RPMI8226 (cell line): ENCODE data around the gene HBG1.
"Not testable (repeated sequence)": the region's sequence is repeated elsewhere in the genome, so short reads cannot be mapped to it uniquely, and the experiment has no call there.

Experiments
- DNase-seq: peaks from one replicate; pipeline ENCODE4 v3.0.0-alpha.2; 2015

HBG1 gene

GRCh38 chr11:5276697-5277096, 27.0 kb upstream of the HBG1 start:
- DNase-seq: no peak

GRCh38 chr11:5275369-5276110, 25.9 kb upstream of the HBG1 start:
- no peak for DNase-seq

- no peak for DNase-seq
Measured at GRCh38 chr11:5274395-5274794, 24.7 kb upstream of the HBG1 start.

DNA sequence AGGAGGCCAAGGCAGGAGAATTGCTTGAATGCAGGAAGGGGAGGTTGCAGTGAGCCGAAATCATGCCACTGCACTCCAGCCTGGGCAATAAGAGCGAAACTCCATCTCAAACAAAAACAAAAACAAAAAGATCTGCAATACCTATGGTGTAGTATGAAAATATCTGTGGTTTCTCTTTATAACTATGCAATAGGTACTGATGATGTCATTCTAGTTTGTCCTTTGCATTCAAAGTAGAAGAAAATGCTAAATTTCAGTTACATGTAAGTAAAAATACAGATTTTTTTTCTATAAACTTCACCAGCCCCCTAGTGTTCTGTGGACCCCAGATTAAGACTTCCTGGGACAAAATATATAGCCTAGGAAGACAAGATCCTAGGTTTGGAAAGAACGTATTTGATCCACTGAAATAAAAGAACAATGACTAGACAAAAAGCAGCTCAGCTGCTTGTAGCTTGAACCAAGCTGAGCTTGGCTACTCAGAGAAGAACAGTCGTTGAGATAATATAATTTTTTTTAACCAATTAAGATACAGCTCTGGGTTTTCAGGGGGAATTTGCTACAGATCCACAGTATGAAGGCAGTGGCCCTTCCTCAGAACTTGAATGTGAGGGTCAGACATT, 22.8 kb upstream of the HBG1 start:
- DNase-seq: no peak

DNA sequence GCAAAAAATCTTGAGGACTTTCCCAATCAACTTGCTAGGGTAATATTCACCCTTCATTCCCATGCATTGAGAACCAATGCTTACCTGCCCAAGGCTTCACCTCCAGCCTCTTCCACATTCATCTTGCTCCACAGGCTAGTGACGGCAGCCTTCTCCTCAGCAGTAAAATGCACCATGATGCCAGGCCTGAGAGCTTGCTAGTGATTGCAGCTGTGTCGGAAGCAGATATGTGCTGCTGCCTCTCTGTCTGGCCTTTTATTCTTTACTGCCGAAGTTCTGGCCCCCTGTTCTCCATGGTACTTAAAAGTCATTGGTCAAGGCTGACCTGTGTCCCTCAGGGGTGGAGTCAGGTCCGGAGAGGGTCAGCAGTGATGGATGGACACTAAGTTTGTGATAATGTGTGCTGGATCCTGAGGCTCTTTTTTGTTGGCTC, 20.1 kb upstream of the HBG1 start, which contains the start of gene HBE1:
HBE1 (minus strand) TSS at position 231 of the 433 bp plus-strand sequence; CDS start at position 176, 55 bp downstream.
- no peak for DNase-seq

DNA sequence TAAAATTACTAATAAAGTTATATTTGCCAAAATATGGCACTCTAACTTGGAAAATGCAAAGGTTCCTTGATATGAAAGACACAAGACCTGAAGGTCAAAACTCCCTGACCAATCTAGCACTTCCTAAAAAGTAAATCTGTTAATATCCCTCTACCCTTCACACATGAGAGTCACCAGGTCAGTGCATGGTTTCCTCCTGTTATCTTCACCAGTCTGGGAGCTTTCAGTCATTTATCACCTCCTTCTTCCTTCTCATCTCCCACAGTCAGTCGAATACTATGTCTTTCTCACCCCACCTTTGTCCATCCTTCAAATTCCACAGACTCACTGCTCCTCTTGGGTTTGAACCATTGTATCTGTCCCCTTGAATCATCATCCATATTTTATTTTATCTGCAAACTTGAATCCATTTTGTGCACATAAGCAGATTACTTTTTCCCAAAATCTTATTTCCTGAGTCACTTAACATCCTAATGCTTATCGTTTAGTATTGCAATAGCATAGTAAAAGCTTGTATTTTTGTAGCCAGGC, 17.4 kb upstream of the HBG1 start:
- DNase-seq: no peak

GRCh38 chr11:5266609-5267008, 17.0 kb upstream of the HBG1 start:
- no peak for DNase-seq

GRCh38 chr11:5265832-5266231, 16.2 kb upstream of the HBG1 start:
- DNase-seq: no peak

- no peak for DNase-seq
Measured at GRCh38 chr11:5258543-5259262, 9.0 kb upstream of the HBG1 start.

DNA sequence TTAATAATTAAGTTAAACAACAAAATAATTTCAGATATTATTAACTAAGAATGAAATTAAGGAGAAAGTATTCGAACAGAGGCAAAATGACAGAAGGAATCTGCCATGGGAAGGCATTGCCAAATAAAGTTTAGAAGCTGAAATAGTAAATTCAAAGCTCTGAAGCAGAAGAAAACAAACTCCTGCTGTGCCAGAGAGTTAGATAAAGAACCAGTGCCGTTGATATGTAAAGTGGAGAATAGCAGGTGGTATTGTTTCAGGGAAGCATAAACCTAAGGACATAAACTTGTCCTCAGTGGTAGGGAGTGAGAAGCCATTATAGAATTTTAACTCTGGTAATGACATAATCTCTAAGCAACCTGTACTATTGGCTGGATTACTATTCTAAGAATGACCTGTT, 7.6 kb upstream of the HBG1 start:
- DNase-seq: no peak

GRCh38 chr11:5254646-5255413, 5.2 kb upstream of the HBG1 start, which contains the start of gene HBG2:
TSS of gene HBG2 (minus strand) at chr11:5254781. CDS start at chr11:5254728, 53 bp downstream.
- not testable (repeated sequence) for DNase-seq

GRCh38 chr11:5254023-5254422, 4.4 kb upstream of the HBG1 start:
- DNase-seq: not testable (repeated sequence)

DNA sequence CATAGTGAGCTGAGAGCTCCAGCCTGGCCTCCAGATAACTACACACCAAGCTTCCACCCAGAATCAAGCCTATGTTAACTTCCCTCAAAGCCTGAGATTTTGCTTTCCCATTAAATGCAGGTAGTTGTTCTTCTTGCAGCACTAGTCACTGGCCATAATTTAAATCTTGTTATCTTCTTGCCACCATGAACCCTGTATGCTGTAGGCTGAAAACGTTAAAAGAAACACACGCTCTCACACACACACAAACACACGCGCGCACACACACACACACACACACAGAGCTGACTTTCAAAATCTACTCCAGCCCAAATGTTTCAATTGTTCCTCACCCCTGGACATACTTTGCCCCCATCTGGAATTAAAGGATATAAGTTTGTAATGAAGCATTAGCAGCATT, 3.8 kb upstream of the HBG1 start:
- DNase-seq: not testable (repeated sequence)

- DNase-seq: no peak
Measured at GRCh38 chr11:5252919-5253265, 3.2 kb upstream of the HBG1 start.

DNA sequence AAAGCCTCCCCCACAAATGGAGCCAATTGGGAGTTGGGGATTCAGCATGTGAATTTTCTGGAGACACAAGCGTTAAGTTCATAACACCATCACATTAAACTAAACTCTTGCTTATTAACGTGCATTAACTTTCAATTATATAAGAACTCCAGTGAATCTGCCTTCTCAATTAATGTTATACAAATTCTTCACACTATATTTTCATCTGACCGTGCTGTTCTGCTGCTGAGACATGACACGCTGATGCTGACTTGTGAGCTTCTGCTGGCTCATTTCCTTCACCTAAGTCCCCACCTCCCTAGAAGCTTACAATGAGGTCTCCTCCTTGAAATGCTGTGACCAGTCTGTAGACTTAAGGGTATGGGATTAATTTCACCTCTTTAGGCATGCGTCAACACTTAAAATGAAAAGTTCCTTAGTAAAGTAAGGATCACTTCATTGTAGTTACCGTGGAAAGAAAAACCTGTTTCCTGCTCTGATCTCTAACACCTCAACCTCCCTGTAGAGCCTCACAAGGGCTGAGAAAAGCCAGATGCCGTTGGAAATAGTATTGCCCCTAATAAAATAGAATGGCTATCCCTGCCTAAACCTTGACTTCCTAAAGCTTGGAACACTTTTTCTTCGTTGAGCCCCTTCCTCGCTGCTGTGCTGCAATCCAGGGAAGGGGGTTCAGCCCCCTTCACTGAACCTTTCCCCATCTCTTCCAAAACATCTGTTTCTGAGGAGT, 2.7 kb upstream of the HBG1 start:
- DNase-seq: no peak

DNA sequence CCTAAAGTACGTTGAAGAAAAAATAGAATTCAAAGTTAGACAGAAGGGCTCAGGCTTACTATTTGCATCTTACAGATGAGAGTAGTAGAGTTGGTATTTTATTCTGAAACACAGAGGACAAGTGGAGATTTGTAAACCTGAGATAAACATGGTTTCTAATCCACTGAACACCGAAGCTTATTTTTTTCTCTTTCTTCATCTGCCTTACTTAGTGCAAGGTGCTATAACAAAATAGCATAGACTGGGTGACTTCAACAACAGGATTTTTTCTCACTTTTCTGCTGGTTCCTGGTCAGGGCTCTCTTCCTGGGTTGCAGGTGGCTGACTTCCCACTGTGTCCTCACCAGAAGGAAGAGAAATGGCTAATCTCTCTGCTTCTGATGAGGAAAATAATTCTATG, 2.1 kb upstream of the HBG1 start:
- DNase-seq: no peak

- DNase-seq: no peak
Measured at GRCh38 chr11:5250543-5251204, 1.0 kb upstream of the HBG1 start.

- DNase-seq: not testable (repeated sequence)
Measured at GRCh38 chr11:5248498-5248897, 1.2 kb downstream of the HBG1 start.

GRCh38 chr11:5247472-5248192, 2.0 kb downstream of the HBG1 start:
- no peak for DNase-seq

GRCh38 chr11:5246772-5247471, 2.7 kb downstream of the HBG1 start:
- DNase-seq: no peak
